Peyer's patch (tissue), 4 donors: ENCODE results near the gene C9orf43. TPM values are rescaled to one million over a fixed set of nuclear protein-coding genes. Genes with fewer than 3 reads are reported as not detected.
"Not testable (repeated sequence)": the region's sequence is repeated elsewhere in the genome, so short reads cannot be mapped to it uniquely, and the experiment has no call there.

Source experiments
- DNase-seq, 3 donors: peaks; one replicate each; pipeline ENCODE4 v3.0.0-alpha.2; 2017 to 2019
- H3K27ac ChIP-seq, 4 donors: fragments of 200-600 bp; sonication (generic); one replicate each; pipeline ENCODE4 v1.5.1; 2016 to 2019
- H3K27me3 ChIP-seq, 2 donors: fragments of 200-600 bp; sonication (generic); one replicate each; pipeline ENCODE4 v1.5.1; 2019
- H3K36me3 ChIP-seq, 3 donors: fragments of 200-600 bp; sonication (generic); one replicate each; pipeline ENCODE4 v1.5.1; 2016 to 2019
- H3K4me1 ChIP-seq, 4 donors: fragments of 200-600 bp; sonication (generic); one replicate each; pipeline ENCODE4 v1.5.1; 2016 to 2019
- H3K4me3 ChIP-seq, 4 donors: fragments of 200-600 bp; sonication (generic); 1 replicate in 3 of 4; 2 replicates in 1 of 4; pipeline ENCODE4 v1.5.1; 2016 to 2019; ENCODE audit warnings: mild to moderate bottlenecking in 1 of 4
- H3K9me3 ChIP-seq, 4 donors: fragments of 200-600 bp; sonication (generic); one replicate each; pipeline ENCODE4 v1.5.1; 2016 to 2019; ENCODE audit warnings: mild to moderate bottlenecking in 1 of 4
- CTCF ChIP-seq, 6 experiments: fragments of 450-650 bp in 4 of 6; fragments of 200-600 bp in 2 of 6; sonication (generic) in 1 of 6; IDR thresholded peaks; one replicate each; pipeline ENCODE4 v1.5.1; 2017 to 2019; ENCODE audit warnings: antibody characterized with exemption in 6 of 6, mild to moderate bottlenecking in 3 of 6, moderate library complexity in 1 of 6
- POLR2A ChIP-seq, 2 donors: fragments of 450-650 bp; IDR thresholded peaks; one replicate each; pipeline ENCODE4 v1.5.1; 2017; ENCODE audit warnings: antibody characterized with exemption in 2 of 2, mild to moderate bottlenecking in 2 of 2, moderate library complexity in 2 of 2
- total RNA-seq, 4 donors: library from RNA; depleted of rRNA; stranded (reverse); fragments of >200 nt; gene quantifications; one replicate each; pipeline ENCODE4 v1.1.0, GENCODE V29; 2016

C9orf43 gene
- total RNA-seq, 4 donors from 2014 or later = 1.1 to 5.0 (median 1.2) TPM; not detected in 1

GRCh38 chr9:113436728-113437515 is 26.4 kb downstream of the C9orf43 start:
- Histone ChIP-seq H3K27me3 (no peaks in the 10 kb centered on the region), H3K4me3 (no peak overlapping the region)

GRCh38 chr9:113437716-113438115 is 27.2 kb downstream of the C9orf43 start:
- H3K4me1 ChIP-seq, H3K27ac ChIP-seq, H3K36me3 ChIP-seq, H3K27me3 ChIP-seq, H3K9me3 ChIP-seq, DNase-seq, H3K4me3 ChIP-seq: not testable (repeated sequence)

More at GRCh38 chr9:113436728-113437515, 26.4 kb downstream of the C9orf43 start:
- no peak overlapping the region for H3K27ac ChIP-seq
- H3K36me3 ChIP-seq = no peaks in the 10 kb centered on the region
- H3K4me1 ChIP-seq = no peaks in the 10 kb centered on the region
- TF ChIP-seq CTCF (IDR thresholded peaks at IDR 0.05) (no peak), POLR2A (IDR thresholded peaks at IDR 0.05) (no peak)
- no peak for DNase-seq
- H3K9me3 ChIP-seq = no peaks in the 10 kb centered on the region

- DNase-seq = no peak
- Histone ChIP-seq H3K9me3 (no peaks in the 10 kb centered on the region), H3K36me3 (no peaks in the 10 kb centered on the region), H3K4me1 (no peaks in the 10 kb centered on the region), H3K4me3 (no peak overlapping the region), H3K27me3 (no peaks in the 10 kb centered on the region), H3K27ac (no peak overlapping the region)
- TF ChIP-seq POLR2A (IDR thresholded peaks at IDR 0.05) (no peak), CTCF (IDR thresholded peaks at IDR 0.05) (no peak)
Observed at GRCh38 chr9:113444736-113445135, 34.2 kb downstream of the C9orf43 start.

GRCh38 chr9:113446323-113446740 is 35.8 kb downstream of the C9orf43 start:
- no peak for DNase-seq
- H3K36me3 ChIP-seq = no peaks in the 10 kb centered on the region
- H3K4me1 ChIP-seq = no peaks in the 10 kb centered on the region
- H3K27me3 ChIP-seq = no peaks in the 10 kb centered on the region
- no peaks in the 10 kb centered on the region for H3K9me3 ChIP-seq
- TF ChIP-seq CTCF (IDR thresholded peaks at IDR 0.05) (peak; percentile 38 to 90 (median 71)), POLR2A (IDR thresholded peaks at IDR 0.05) (no peak)
- no peak overlapping the region for H3K27ac ChIP-seq
- no peak overlapping the region for H3K4me3 ChIP-seq

- Histone ChIP-seq H3K27me3 (no peaks in the 10 kb centered on the region), H3K27ac (no peak overlapping the region), H3K4me1 (no peaks in the 10 kb centered on the region), H3K36me3 (no peaks in the 10 kb centered on the region), H3K9me3 (no peaks in the 10 kb centered on the region), H3K4me3 (no peak overlapping the region)
- TF ChIP-seq CTCF (IDR thresholded peaks at IDR 0.05) (no peak), POLR2A (IDR thresholded peaks at IDR 0.05) (no peak)
- DNase-seq = no peak
Observed at GRCh38 chr9:113449376-113449775, 38.8 kb downstream of the C9orf43 start.

- Histone ChIP-seq H3K4me3 (no peak overlapping the region), H3K27ac (no peak overlapping the region), H3K9me3 (no peaks in the 10 kb centered on the region), H3K36me3 (no peaks in the 10 kb centered on the region), H3K4me1 (peaks cover 0 to 19% (median 0%) of the 10 kb centered on the region in 4 donors), H3K27me3 (no peaks in the 10 kb centered on the region)
- TF ChIP-seq CTCF (IDR thresholded peaks at IDR 0.05) (no peak), POLR2A (IDR thresholded peaks at IDR 0.05) (no peak)
- no peak for DNase-seq
Observed at GRCh38 chr9:113452113-113452605, 41.6 kb downstream of the C9orf43 start.
